Islet of Langerhans (tissue), 1 donor: ENCODE measurements around the gene SNN.

Source experiments
- FAIRE-seq: peaks from one replicate; lab custom pipeline; 2011; peaks lifted over from hg19 to GRCh38; lab: Jason Lieb, UNC

SNN gene

DNA sequence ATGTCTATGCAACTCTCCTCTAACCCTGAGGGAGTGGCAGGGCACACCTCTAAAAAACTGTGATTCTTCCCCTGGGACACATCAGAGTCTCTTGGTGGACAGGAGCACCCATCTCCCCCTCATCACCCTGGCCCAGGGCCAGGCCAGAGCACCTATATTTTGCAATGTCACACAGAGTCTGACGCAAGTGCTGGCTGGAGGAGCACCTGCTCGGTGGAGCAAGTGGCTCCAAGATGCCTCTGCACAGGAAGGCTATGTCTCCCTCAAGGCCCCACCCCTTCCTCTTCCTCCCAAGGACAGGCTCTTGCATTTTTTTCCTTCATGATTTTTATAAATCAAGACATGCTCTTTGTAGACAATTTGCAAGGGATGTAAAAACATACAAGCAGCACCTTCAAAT, 13.3 kb downstream of the SNN start:
- no peak for FAIRE-seq

DNA sequence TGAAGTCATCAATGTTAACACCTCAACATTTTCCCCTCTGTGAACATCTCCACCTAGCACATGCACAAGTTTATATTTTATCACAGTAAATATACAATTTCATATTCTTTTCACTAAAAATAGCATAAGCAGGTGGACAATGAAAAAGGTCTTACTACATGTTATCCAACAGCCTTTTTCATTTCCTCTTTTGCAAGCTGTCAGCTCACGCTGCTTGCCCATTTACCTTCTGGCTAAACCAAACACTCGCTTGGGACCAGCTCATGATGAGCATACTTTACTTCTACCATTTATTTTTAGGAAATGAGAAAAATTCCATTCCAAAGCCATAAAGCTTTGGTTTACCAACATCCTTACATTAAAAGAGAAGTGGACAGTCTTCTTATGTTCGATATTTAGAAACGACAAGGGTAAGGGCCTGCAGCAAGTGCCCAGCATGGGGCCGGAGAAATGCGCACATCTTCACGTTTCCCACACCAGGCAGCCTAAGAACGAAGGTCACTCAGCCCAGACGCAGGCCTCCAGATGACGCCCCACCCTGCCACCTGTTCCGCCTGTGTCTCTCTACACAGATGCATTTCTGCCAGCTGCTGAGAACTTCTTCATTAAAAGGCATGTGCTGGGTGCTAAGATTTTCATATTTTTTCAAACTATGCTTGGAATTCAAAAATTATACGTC, 13.9 kb downstream of the SNN start:
- no peak for FAIRE-seq

DNA sequence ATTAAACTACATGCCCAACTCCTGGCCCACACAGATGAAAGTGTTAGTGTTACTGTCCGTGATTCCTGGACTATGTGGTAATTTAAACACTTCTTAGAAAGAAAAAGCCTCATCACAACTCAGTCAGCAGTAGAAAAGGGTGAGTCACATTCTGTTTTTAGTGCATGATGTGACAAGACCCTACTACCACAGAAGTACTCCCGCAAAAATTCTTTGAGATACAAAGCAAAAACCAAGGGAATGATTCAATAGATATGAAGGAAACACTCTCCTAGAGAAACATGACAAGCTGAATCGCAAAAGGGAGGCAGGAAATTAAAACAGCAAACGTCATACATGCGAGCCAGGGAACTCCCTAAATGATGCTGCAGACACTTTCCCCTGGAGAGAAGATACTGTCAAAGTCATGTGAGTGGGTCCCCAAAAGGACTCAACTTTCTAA, 14.4 kb downstream of the SNN start:
- FAIRE-seq: no peak

DNA sequence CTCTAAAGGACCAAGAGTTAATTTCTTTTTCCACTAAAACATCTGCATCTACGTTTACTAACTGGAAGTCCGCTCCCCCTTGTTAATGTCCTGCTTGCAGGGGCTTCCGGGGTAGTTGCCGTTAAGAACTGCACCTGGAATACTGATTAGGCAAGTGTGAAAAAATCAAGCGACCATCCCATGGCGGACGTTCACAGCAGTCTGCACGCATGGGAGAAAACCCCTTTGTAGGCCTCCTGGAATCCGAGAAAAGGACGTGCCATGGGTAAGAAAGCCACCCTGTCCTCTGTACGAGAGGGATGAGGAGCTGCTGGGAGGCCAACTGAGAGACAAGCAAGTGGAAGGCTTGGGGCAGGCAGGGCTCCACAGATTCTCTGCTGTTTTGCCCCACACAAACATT, 14.9 kb downstream of the SNN start:
- FAIRE-seq: no peak

DNA sequence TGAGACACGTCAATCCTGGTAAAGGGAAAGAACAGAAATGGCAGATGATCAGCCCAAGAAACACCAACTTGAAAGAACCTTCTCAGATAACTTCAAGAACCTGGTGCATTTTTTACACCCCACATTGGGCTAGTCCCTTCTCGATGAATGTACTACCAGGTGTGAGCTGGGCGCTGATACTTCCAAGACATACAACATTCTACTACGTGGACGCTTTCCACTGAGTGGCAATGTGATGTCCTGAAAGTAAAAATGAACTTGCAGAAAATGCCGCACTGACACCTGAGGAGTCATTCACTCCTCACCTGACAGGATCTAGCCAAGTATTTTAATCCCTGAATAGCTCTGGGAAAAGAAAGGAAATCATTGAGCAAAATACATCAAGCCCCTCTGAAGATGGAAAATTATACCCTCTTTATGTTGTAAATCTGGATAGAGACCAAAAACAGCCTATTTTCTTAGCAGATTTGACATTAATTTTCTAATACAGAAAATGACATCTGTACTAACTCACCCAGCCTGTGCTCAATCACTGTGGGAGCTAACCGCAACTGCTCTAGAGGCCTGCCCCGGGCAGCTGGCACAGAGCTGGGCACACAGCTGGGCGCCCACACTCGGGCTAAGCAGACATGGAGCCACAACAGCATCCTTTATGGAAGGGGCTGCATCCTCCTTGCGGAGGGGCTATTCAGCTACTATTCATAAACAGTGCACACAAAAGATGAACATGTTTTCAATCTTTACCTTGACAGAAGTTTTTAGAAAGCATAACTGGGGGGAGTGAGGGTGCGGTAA, 16.2 kb downstream of the SNN start:
- no peak for FAIRE-seq

DNA sequence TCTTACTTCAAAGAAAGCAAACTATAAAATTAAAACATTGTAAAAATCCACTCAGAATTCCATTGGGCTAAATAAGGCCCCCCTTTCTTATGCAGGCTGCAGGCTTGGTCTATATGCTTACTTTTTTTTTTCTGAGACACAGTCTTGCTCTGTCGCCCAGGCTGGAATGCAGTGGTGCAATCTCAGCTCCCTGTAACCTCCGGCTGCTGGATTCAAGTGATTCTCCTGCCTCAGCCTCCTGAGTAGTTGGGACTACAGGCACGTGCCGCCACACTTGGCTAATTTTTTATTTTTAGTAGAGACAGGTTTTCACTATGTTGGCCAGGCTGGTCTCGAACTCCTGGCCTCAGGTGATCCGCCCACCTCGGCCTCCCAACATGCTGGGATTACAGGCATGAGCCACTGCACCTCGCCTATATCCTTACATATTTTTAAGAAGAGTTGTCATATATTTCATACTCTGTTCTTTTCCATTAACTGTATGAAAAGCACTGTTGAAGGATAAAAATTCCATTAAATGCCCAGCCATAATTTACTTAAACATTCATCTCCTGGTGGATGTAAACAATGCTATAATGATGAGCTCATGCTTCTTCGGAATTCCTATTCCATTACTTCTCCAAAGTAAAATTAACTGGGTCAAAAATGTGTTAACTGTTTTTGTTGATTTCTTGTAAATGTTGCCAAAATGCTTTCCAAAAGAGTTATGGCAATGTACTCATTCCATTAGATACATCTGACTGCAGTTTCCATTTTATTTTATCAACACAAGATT, 17.8 kb downstream of the SNN start:
- no peak for FAIRE-seq

DNA sequence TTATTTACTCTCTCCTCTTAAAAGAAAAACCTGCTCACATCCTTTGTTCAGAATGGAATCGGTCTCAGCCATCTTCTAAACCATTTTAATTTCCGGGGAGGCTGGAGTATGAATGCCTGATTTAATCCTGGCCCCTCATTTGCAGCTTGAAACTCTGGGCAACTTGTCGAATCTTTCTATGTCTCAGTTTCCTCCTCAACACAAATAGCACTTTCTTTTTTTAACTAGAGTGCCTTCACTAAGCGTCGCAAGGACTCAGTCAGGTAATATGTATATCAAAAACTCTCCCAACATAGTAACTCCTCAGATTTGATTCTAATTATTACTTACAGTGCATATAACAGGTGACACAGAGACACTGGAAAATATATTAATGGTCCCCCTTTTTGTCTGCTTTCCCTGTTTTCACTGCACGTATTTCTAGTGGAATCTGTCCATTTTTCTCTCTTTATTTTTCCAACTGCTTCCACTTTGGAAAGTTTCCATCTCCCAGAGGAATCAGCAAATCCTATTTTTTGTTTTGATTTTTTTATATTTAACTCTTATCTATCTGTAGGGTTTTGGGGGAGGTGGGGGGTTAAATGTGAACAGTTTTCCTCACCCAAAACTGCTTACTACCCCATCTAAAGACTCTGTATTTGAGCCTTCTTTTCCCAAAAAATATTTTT, 18.6 kb downstream of the SNN start:
- FAIRE-seq: no peak

DNA sequence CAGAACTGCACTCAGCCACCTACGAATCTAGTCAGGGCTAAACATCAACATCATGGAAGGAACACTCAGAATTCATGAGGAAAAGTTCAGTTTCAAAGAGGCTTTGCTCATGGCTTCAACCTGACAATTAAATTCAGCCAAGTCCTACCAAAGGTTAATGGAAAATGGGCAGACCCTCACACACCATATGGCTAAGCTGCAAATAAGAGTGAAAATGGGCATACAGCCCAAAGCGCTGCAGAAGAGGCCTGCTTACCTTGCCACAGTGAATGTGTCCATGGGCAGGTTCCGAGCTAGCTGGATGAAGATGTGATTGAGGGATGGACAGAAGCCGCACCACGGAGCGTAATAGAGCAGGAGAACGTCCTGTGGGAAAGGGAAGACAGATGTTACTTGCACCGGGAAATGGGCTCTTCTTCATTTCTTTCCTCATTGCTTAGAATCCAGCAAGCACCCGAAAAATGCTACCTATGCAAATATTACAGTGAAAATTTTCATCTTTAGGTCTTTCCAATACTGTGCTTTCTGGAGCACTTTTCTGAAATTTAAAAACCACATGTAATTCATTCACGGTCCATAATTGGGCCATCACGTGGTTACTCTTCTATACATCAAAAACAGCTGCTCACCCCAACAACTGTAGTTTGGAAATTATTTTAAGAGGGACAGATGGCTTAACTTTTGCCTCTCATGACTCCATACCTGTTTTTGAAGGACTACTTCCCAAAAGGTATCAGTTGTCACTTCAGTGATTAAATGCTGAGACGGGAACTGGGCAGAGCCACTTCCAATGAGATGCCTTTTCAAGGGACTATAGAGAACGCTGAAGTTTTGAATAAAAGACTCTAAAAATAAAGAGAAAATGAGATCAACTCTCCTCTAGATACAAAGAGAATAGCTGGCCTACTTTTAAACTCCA, 19.6 kb downstream of the SNN start:
- FAIRE-seq: no peak

DNA sequence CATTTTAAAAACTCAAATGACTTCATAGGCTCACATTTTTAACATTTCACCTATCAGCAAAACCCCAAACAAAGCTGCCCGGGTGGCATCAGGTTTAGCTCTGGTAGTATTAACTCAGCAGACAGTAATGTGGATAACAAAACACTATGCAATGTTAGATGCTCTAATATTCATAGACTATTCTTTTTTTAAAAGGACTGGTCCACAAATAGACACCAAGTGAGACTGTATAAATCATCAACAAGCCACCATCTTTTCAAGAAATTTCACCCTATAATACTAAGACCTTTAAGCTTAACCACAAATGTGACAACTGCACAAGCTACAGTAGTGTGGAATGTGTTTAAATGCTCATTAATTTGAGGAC, 20.2 kb downstream of the SNN start:
- FAIRE-seq: no peak

DNA sequence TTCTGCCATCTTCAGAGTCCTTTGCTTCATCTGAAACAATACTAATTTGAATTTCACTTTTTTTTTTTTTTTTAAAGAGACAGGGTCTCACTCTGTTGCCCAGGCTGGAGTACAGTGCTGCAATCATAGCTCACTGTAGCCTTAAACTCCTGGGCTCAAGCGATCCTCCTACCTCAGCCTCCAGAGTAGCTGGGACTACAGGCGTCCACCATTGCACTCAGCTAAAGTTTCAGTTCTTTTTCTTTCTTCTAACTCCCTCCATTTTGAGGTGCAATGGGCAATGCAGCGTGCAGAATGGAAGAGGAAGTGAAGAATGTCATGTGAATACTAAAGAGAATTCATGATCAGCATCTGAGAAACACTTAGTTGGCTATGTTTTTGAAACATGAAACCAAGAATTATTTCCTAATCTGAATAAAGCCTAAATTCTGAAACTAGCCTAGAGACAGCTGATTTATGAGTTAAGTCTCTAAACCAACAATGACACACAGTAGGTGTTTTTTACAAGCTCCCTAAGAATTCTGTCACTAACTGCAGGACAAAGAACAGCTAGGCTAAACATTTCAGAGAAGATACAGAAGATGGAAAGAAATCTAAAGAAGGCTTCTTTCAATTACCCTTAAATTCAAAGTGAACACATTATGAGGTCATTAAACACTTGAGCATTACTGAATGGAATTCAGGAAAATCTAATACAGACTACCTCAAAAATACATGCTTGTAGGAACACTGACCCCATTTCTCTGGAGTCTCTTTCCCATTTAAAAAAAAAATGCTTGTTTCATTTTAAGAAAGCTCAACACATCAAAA, 21.0 kb downstream of the SNN start:
- no peak for FAIRE-seq

DNA sequence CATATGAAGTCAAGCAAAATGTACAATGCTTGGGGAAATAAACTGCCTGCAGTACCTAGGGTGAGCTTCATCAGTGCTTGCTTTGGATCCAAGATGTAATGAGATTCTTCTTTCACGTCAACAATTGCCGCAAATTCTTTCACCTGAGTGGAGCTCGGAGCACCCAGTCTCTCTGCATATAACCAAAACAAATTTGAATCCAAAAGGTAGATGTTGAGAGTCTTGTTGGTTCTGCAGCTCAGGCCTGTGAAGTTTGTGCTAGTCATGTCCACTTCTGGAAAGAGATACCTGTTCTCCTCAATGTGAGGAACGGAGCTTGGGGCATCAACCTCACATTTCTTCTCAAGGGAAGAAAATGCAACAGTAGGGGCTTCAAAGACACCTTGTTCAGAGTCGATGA, 23.0 kb downstream of the SNN start:
- FAIRE-seq: no peak

DNA sequence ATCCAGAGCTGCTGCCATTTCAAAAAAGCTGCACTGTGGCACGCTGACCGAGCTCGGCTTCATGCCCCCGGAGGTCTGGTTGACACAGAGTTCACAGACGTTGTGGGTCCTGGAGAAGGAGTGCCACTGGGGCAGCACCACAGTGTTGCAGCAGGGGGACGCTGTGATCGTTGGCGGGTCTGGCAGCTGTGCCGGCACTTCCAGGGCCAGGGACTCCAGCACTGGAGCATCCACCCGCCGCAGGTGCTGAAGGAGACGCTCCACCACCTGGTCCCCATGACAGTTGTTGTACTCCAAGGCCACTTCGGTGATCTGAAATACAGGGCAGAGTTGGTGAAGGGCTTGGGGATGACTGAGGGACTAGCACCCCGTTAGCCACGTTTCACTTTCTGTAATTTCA, 23.5 kb downstream of the SNN start:
- no peak for FAIRE-seq

DNA sequence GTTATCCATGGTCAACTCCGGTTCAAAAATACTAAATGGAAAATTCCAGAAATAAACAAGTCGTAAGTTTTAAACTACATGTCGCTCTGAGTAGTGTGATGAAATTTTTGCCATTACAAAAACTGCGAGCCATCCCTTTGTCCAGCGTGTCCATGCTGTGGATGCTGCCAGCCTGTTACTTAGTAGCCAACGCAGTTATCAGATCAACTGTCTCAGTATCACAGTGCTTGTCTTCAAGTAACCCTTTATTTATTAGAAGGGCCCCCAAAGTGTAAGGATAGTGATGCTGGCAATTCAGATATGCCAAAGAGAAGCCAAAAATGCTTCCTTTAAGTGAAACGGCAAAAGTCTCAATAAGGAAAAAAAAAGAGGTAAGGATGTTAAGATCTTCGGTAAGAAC, 23.9 kb downstream of the SNN start:
- FAIRE-seq: no peak

DNA sequence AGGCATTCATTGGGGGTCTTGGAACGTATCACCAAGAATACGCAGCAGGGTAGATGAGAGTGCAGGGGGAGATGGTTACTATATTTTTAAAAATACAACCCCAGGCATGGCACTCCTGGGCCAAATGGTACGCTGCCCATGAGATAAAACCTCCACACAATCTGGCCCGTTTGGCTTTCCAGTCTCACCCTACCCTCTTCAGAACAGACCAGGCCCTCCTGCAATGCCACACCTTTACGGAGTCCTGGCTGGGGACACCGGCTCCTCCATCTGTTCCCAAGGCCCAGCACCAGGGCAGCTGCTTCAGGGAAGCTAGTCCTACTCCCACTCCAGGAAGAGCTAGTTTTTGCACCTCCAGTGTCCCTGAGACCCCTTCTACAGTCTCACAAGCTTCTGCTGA, 24.4 kb downstream of the SNN start:
- no peak for FAIRE-seq

DNA sequence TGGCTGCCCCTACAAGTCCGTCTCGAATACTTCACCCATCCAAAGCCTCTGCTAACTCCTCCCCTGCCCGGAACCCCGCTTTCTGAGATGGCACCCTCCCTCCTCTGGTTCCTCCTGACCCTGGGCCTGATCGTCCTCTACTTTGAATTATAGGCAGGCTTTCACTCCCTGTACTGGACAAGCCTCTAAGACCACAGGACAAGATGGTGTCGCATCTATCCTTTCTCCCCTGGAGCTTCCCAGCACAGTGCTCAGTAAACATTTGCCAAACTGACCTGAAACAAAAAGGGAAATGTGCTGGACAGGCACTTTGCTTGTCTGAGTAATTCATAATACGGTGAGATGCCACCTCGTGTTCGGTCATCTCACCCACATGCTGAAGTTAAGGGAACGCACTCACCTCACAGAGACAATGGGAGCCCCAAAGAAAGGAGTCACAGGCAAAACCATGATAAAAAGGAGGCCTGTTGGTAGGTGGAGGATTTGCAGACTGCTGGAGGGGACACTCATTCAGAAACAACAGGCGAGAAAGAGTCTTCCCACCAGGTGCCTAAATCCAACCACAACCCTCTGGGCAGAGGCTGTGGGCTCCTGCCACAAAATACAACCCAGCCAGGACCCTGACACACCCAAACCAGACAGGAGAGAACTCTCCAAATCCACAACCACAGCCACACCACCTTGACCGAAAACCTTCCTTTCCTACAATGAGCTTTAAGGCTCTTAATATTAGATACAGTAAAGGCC, 28.2 kb downstream of the SNN start:
- no peak for FAIRE-seq

DNA sequence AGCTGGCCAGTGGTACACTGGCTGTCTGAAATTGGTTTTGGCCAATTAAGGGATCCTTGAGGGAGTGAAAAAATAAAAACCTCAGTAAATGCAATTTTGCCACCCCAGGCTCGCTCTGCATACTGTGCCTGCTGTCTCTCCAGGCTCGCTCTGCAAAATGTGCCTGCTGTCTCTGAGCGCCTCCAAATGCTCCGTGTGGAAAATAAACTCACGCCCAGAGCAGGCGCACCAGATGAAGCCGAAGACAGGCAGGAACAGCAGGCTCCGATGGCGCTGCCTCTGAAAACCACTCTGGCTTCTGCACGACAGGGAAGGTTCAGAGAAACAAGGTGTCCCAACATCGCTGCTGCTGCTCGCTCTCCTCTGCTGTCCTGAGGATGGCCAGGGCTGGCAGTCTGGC, 29.1 kb downstream of the SNN start:
- no peak for FAIRE-seq

DNA sequence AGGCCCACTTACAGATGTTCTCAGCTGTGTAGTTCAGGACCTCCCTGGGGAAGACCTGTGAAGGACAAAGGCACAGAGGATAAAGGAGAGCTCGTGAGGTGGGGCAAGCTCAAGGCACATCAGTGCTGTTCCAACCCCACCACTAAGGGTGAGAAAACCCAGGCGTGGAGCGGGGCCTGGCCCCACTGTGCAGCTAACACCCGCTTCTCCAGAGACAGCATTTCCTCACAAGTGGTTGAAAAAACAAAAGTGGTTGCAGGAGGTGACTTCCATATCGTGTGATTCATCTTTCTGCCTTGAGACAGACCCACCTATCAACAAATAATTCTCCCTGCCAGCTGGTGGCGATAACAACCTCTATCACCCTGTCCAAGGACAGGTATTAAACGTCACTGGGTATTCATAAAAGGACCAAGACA, 30.0 kb downstream of the SNN start:
- FAIRE-seq: no peak

DNA sequence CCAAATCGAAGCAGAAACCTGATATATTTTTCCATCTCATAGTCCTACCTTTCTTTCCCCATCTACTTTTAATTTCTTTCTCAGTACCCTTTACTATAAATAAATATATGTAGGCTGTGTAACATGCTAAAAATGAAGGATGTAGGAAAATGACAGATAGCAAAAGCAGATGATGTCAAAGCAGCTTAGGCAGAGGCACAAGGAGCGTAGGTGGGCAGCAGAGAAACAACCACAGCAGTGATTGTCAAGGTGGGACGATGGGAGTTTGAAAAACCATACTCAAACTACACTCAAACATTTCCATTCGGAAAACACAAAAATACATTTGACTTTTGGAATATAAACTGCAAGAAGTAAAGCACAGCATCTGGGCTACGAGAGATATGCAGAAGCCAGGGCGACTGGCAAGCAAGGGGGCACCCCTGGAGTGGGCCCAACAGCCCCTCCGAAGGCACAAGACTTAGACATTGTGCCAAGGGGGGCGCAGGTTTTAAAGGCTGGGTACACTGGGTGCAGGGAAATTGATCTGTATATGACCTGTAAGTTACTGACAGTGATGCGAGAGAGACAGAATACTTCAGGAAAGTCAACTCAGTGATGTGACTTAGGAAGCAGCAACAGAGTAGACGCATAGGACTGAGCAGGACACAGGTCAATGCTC, 31.1 kb downstream of the SNN start:
- FAIRE-seq: no peak

DNA sequence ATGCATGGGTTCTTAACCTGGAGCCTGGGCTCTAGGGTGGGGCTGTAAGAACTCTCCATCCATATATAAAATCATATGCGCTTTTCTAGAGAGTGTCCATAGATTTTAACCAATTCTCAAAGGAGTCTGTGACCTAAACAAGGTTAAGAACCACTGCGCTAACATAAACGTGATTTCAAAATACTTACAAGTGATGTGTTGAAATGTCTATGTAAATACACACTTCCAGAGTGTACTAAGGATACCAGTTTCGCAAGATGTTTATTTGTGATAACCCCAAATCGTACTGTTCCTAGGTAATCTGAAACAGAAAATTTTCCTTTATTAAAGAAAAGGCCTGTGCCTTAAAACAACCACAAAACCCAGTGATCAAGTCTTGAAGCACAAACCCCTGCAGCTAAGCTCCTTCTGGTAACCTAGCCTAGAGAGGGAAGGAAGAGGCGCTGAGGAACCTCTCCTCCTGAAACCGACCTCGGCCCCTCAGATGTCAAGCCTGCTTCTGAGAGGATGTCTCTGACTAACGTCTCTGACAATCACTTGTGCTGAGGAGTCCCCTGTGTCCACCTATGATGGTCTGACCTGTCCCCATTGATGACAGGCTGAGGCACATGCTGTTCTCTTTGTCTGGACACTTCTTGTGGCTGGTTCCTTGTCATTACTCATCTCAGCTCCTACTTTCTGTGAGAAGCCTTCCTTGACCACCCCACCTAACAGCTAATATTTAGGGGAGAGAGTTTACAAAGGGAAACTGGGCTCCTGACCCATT, 32.2 kb downstream of the SNN start:
- no peak for FAIRE-seq
